ENCODE measurements around the gene ARHGEF39.
"Not testable (repeated sequence)": the region's sequence is repeated elsewhere in the genome, so short reads cannot be mapped to it uniquely, and the experiment has no call there.

The ARHGEF39 gene

GRCh38 chr9:35628389-35628991 is 36.5 kb downstream of the ARHGEF39 start:
- no peak for DNase-seq

GRCh38 chr9:35627575-35627974 is 37.4 kb downstream of the ARHGEF39 start:
- no peak for DNase-seq

GRCh38 chr9:35619800-35620158 is 45.2 kb downstream of the ARHGEF39 start:
- DNase-seq: no peak

GRCh38 chr9:35618854-35619799 is 45.9 kb downstream of the ARHGEF39 start:
- DNase-seq: no peak

- DNase-seq: no peak
Observed at GRCh38 chr9:35618325-35618727, 46.7 kb downstream of the ARHGEF39 start, which contains the start of gene CD72. Gene CD72 (minus strand): TSS chr9:35618413. CDS start chr9:35618303, 110 bp downstream.

GRCh38 chr9:35617548-35617947 is 47.4 kb downstream of the ARHGEF39 start:
- no peak for DNase-seq

- peak in 11 of 56 donors; percentile 6 to 47 (median 29) for DNase-seq
Observed at GRCh38 chr9:35616681-35617459, 48.1 kb downstream of the ARHGEF39 start.

- DNase-seq: no peak
Observed at GRCh38 chr9:35615981-35616680, 48.9 kb downstream of the ARHGEF39 start.

GRCh38 chr9:35612843-35613242 is 52.2 kb downstream of the ARHGEF39 start:
- no peak for DNase-seq

GRCh38 chr9:35612066-35612465 is 52.9 kb downstream of the ARHGEF39 start:
- not testable (repeated sequence) for DNase-seq

GRCh38 chr9:35611230-35611797 is 53.7 kb downstream of the ARHGEF39 start:
- DNase-seq: peak in 17 of 56 donors; percentile 17 to 55 (median 29)

GRCh38 chr9:35609820-35610163 is 55.2 kb downstream of the ARHGEF39 start:
- DNase-seq: no peak
